IMR-90 (cell line): Measurements from ENCODE around the gene WASL. TPM values are rescaled to one million over a fixed set of nuclear protein-coding genes. Genes with fewer than 3 reads are reported as not detected.

Source experiments
- ATAC-seq: fragments of 200-7000 bp; cut with Tn5 transposase; 2 replicates; pipeline ENCODE4 v1.9.1; 2020; ENCODE audit warnings: low read depth, mild to moderate bottlenecking, moderate library complexity
- BruUV-seq: library from RNA; stranded (reverse); fragments of 400-500 nt; replicated peaks from 2 replicates; lab custom pipeline; 2021; lab: Mats Ljungman, UMichigan
- CTCF ChIA-PET: fragments of 300-600 bp; formaldehyde crosslinking; extraction: SDS; loops from one replicate; lab custom pipeline; 2021; ENCODE audit warnings: antibody characterized with exemption; lab: Yijun Ruan, JAX
- POLR2A ChIA-PET: fragments of 300-600 bp; sonication (Branson Sonifier 250); formaldehyde crosslinking; loops from one replicate; lab custom pipeline; 2022; ENCODE audit warnings: antibody characterized with exemption; ENCODE audit not compliant: unreplicated experiment; lab: Charles Lee
- DNase-seq: peaks from one replicate; pipeline ENCODE4 v3.0.0; 2013
- H2AFZ ChIP-seq: replicated peaks from 2 replicates; pipeline ENCODE3; 2013; ENCODE audit warnings: low read length, mild to moderate bottlenecking; ENCODE audit not compliant: poor library complexity
- H2AK5ac ChIP-seq: 2 replicates; pipeline ENCODE4 v1.6.1; 2013; ENCODE audit warnings: low read depth, low read length, inconsistent platforms
- H2AK9ac ChIP-seq: replicated peaks from 2 replicates; pipeline ENCODE3; 2013; ENCODE audit warnings: mild to moderate bottlenecking, low read depth, low read length, moderate library complexity; ENCODE audit not compliant: poor library complexity
- H2BK120ac ChIP-seq: 2 replicates; pipeline ENCODE4 v1.6.1; 2013; ENCODE audit warnings: low read depth, low read length, inconsistent platforms
- H2BK15ac ChIP-seq: 3 replicates; pipeline ENCODE4 v1.6.1; 2013; ENCODE audit warnings: low read depth, low read length, inconsistent platforms
- H2BK20ac ChIP-seq: 2 replicates; pipeline ENCODE4 v1.6.1; 2013; ENCODE audit warnings: low read depth, mild to moderate bottlenecking, inconsistent platforms, low read length, moderate library complexity
- H2BK5ac ChIP-seq: 2 replicates; pipeline ENCODE4 v1.6.1; 2013; ENCODE audit warnings: mild to moderate bottlenecking, low read depth, low read length, inconsistent platforms; ENCODE audit not compliant: poor library complexity, severe bottlenecking
- H3K14ac ChIP-seq: replicated peaks from 2 replicates; pipeline ENCODE4 v1.6.1; 2013; ENCODE audit warnings: low read depth, low read length, inconsistent platforms
- H3K18ac ChIP-seq: 2 replicates; pipeline ENCODE4 v1.6.1; 2013; ENCODE audit warnings: low read depth, low read length, control low read depth
- H3K23ac ChIP-seq: 2 replicates; pipeline ENCODE4 v1.6.1; 2013; ENCODE audit warnings: low read depth, low read length, inconsistent platforms
- H3K27ac ChIP-seq: 2 replicates; pipeline ENCODE4 v1.5.1; 2013; ENCODE audit warnings: mild to moderate bottlenecking, control low read depth, low read length; ENCODE audit not compliant: insufficient read depth
- H3K27me3 ChIP-seq: 2 replicates; pipeline ENCODE4 v1.6.1; 2013; ENCODE audit warnings: low read length; ENCODE audit not compliant: control insufficient read depth, insufficient read depth
- H3K36me3 ChIP-seq: 2 replicates; pipeline ENCODE4 v1.6.1; 2013; ENCODE audit warnings: low read length, mixed read lengths; ENCODE audit not compliant: control insufficient read depth, insufficient read depth
- H3K4ac ChIP-seq: 2 replicates; pipeline ENCODE4 v1.6.1; 2013; ENCODE audit warnings: low read depth, low read length, inconsistent platforms
- H3K4me1 ChIP-seq: 2 replicates; pipeline ENCODE4 v1.6.1; 2013; ENCODE audit warnings: low read length, mixed read lengths; ENCODE audit not compliant: control insufficient read depth, insufficient read depth
- H3K4me2 ChIP-seq: 2 replicates; pipeline ENCODE4 v1.6.1; 2013; ENCODE audit warnings: low read depth, mild to moderate bottlenecking, control low read depth, low read length, moderate library complexity
- H3K4me3 ChIP-seq: 2 replicates; pipeline ENCODE4 v1.5.1; 2013; ENCODE audit warnings: low read depth, mild to moderate bottlenecking, control low read depth, low read length, moderate library complexity; ENCODE audit not compliant: insufficient read depth
- H3K56ac ChIP-seq: 2 replicates; pipeline ENCODE4 v1.6.1; 2013; ENCODE audit warnings: low read length, inconsistent platforms; ENCODE audit not compliant: insufficient read depth; ENCODE audit errors: extremely low read depth
- H3K79me1 ChIP-seq, 2 experiments: 2 replicates each; pipeline ENCODE4 v1.6.1; 2013; ENCODE audit warnings: low read length in 2 of 2, inconsistent platforms in 1 of 2, low read depth in 1 of 2
- H3K9ac ChIP-seq: 2 replicates; pipeline ENCODE4 v1.6.1; 2013; ENCODE audit warnings: low read depth, low read length, control low read depth
- H3K9me1 ChIP-seq: 2 replicates; pipeline ENCODE4 v1.6.1; 2013; ENCODE audit warnings: low read length, inconsistent platforms; ENCODE audit not compliant: insufficient read depth
- H3K9me3 ChIP-seq: 2 replicates; pipeline ENCODE4 v1.6.1; 2013; ENCODE audit warnings: low read length; ENCODE audit not compliant: control insufficient read depth, insufficient read depth
- H4K20me1 ChIP-seq: 2 replicates; pipeline ENCODE4 v1.6.1; 2013; ENCODE audit warnings: low read length, inconsistent platforms; ENCODE audit not compliant: insufficient read depth
- H4K5ac ChIP-seq: 2 replicates; pipeline ENCODE4 v1.6.1; 2013; ENCODE audit warnings: mild to moderate bottlenecking, low read depth, low read length, control low read depth
- H4K8ac ChIP-seq, 2 experiments: 2 replicates each; pipeline ENCODE4 v1.6.1; 2013; ENCODE audit warnings: low read depth in 2 of 2, low read length in 2 of 2, control low read depth in 1 of 2, inconsistent platforms in 1 of 2
- H4K91ac ChIP-seq: 2 replicates; pipeline ENCODE4 v1.6.1; 2013; ENCODE audit warnings: low read depth, low read length, inconsistent platforms; ENCODE audit not compliant: insufficient read depth
- BHLHE40 ChIP-seq: fragments of 150-350 bp; IDR thresholded peaks from 2 replicates; pipeline ENCODE4 v1.6.1; 2016; ENCODE audit warnings: mild to moderate bottlenecking, low read depth, low read length
- CEBPB ChIP-seq: IDR thresholded peaks from 2 replicates; pipeline ENCODE4 v1.6.1; 2012; ENCODE audit warnings: low read depth, low read length, improper control_type of control experiment
- CTCF ChIP-seq: conservative IDR thresholded peaks from 2 replicates; pipeline ENCODE4 v1.5.1; 2012; ENCODE audit warnings: mild to moderate bottlenecking, low read depth, low read length, improper control_type of control experiment
- ELK1 ChIP-seq: fragments of 150-350 bp; IDR thresholded peaks from 2 replicates; pipeline ENCODE4 v1.6.1; 2016; ENCODE audit warnings: low read depth, mild to moderate bottlenecking, low read length, moderate library complexity, borderline replicate concordance
- FOS ChIP-seq: fragments of 150-350 bp; IDR thresholded peaks from 2 replicates; pipeline ENCODE4 v1.6.1; 2016; ENCODE audit warnings: low read depth, low read length
- MXI1 ChIP-seq: IDR thresholded peaks from 2 replicates; pipeline ENCODE4 v1.6.1; 2012; ENCODE audit warnings: low read depth, mild to moderate bottlenecking, low read length, moderate library complexity, borderline replicate concordance
- POLR2A ChIP-seq: IDR thresholded peaks from 2 replicates; pipeline ENCODE4 v1.6.1; 2012; ENCODE audit warnings: mild to moderate bottlenecking, low read depth, low read length
- RAD21 ChIP-seq: IDR thresholded peaks from 2 replicates; pipeline ENCODE4 v1.6.1; 2012; ENCODE audit warnings: low read length, improper control_type of control experiment
- WGBS, 2 experiments: methylation state at CpG; one replicate each; pipeline versions ENCODE4 v1.1.5 to v1.1.7; 2013; ENCODE audit warnings: missing lambda C conversion rate in 2 of 2; ENCODE audit not compliant: insufficient read length in 1 of 2; ENCODE audit errors: extremely low coverage in 2 of 2; 5-methylcytosine and 5-hydroxymethylcytosine counted together
- dilution Hi-C: fragments of 300-500 bp; cut with HindIII; formaldehyde crosslinking; loops from one replicate; pipeline ENCODE4 v1.14.3; 2018; ENCODE audit warnings: low sequenced_read_pairs; ENCODE audit not compliant: unreplicated experiment
- in situ Hi-C: fragments of 300-500 bp; cut with MboI; formaldehyde crosslinking; loops from 3 replicates; pipeline ENCODE4 v1.14.3; 2019; ENCODE audit warnings: low sequenced_read_pairs, inconsistent platforms, mixed read lengths
- intact Hi-C: fragments of 100-400 bp; cut with micrococcal nuclease; formaldehyde crosslinking; loops from 2 replicates; pipeline ENCODE4 v1.10.0; 2022
- polyA plus RNA-seq, 3 experiments: library from polyadenylated mRNA; depleted of rRNA; stranded (reverse); fragments of >200 nt; gene quantifications; 2 replicates each; pipeline ENCODE4 v1.2.3, GENCODE V29; 2012; ENCODE audit warnings: low replicate concordance in 1 of 3
- total RNA-seq: library from RNA; depleted of rRNA; stranded (reverse); fragments of >200 nt; gene quantifications from 2 replicates; pipeline ENCODE4 v1.2.3, GENCODE V29; 2012

WASL gene
- total and polyA plus RNA-seq, 2 of the 4 experiments (the other 2 are of a cell fraction), result 2.3 to 7.9 TPM

DNA sequence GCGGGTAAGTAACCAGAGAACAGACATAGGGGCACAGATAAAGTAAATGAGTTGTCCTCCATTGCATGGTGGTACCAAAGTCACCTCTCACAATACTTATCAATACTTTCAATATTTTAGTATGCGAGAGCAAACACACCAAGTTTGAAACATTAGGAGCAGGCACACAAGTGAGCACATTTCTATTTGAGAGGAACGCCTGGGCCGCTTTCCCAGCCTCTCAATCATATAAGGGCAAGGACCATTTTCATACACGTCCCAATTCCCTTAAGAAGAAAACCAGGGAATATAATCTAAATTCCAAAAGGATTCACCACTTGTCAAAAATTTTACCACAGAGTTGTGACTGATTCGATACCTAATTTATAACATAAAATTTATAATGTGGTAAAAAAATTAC is 85.6 kb downstream of the WASL start:
- H3K4me1 ChIP-seq, result no peaks in the 10 kb centered on the region
- no peak overlapping the region for H3K14ac ChIP-seq
- peaks cover 4% of the 10 kb centered on the region for H3K27me3 ChIP-seq
- in situ Hi-C loops, result no loop called here
- no peaks in the 10 kb centered on the region for H4K20me1 ChIP-seq
- no peak overlapping the region for H2AK9ac ChIP-seq
- H3K36me3 ChIP-seq, result no peaks in the 10 kb centered on the region
- no peak overlapping the region for H2AK5ac ChIP-seq
- POLR2A ChIA-PET, result no interaction called here
- ATAC-seq, result no peak
- H3K79me1 ChIP-seq, result no peaks in the 10 kb centered on the region
- no peak overlapping the region for H4K91ac ChIP-seq
- no peak for TF ChIP-seq CTCF
- TF ChIP-seq POLR2A, result no peak
- no peak for TF ChIP-seq RAD21
- TF ChIP-seq ELK1, result no peak
- TF ChIP-seq FOS, result no peak
- TF ChIP-seq BHLHE40, result no peak
- TF ChIP-seq MXI1, result no peak
- TF ChIP-seq CEBPB, result no peak
- H2BK120ac ChIP-seq, result no peak overlapping the region
- H2AFZ ChIP-seq, result no peak overlapping the region
- no peak overlapping the region for H3K4me2 ChIP-seq
- CTCF ChIA-PET, result no interaction called here
- no peak overlapping the region for H3K27ac ChIP-seq
- no peak overlapping the region for H3K56ac ChIP-seq
- no peak overlapping the region for H2BK15ac ChIP-seq
- H2BK20ac ChIP-seq, result no peak overlapping the region
- H3K9ac ChIP-seq, result no peak overlapping the region
- dilution Hi-C loops, result no loop called here
- H4K8ac ChIP-seq, result no peak overlapping the region
- no peaks in the 10 kb centered on the region for H3K9me1 ChIP-seq
- H2BK5ac ChIP-seq, result no peak overlapping the region
- intact Hi-C loops, result no loop called here
- WGBS, 2 experiments, result 80% methylated on average over 1 of the region's 6 CpGs; no CpG with 5 or more reads in 1 of the 2 experiments
- BruUV-seq, result no TSS peak
- DNase-seq, result no peak
- no peak overlapping the region for H3K23ac ChIP-seq
- no peak overlapping the region for H3K4ac ChIP-seq
- H3K9me3 ChIP-seq, result no peaks in the 10 kb centered on the region
- H4K5ac ChIP-seq, result no peak overlapping the region
- no peak overlapping the region for H3K4me3 ChIP-seq
- H3K18ac ChIP-seq, result no peak overlapping the region
